PC-9 (cell line): ENCODE results near the gene MTOR. TPM values are rescaled to one million over a fixed set of nuclear protein-coding genes. Genes with fewer than 3 reads are reported as not detected.

Source experiments
- BruUV-seq: library from RNA; stranded (reverse); fragments of 400-500 nt; replicated peaks from 2 replicates; lab custom pipeline; 2021; lab: Mats Ljungman, UMichigan
- CTCF ChIA-PET: fragments of 300-600 bp; sonication (Branson Sonifier 250); formaldehyde crosslinking; loops from one replicate; lab custom pipeline; 2022; ENCODE audit warnings: antibody characterized with exemption; lab: Charles Lee
- POLR2A ChIA-PET: fragments of 300-600 bp; sonication (Branson Sonifier 250); formaldehyde crosslinking; loops from one replicate; lab custom pipeline; 2022; ENCODE audit warnings: antibody characterized with exemption; ENCODE audit not compliant: unreplicated experiment; lab: Charles Lee
- DNase-seq, 2 experiments: peaks; one replicate each; pipeline versions ENCODE4 v3.0.0 to v3.0.0-alpha.2; 2015 to 2022; ENCODE audit warnings: mixed read lengths in 1 of 2
- H2AFZ ChIP-seq: fragments of 200-600 bp; sonication (generic); 2 replicates; pipeline ENCODE4 v1.8.1; 2017; ENCODE audit warnings: antibody characterized with exemption
- H3F3A ChIP-seq: fragments of 200-600 bp; sonication (generic); 2 replicates; pipeline ENCODE4 v1.8.1; 2017; ENCODE audit warnings: antibody characterized with exemption, mild to moderate bottlenecking, low read depth; ENCODE audit not compliant: insufficient read depth
- H3K27ac ChIP-seq: fragments of 200-600 bp; sonication (generic); 2 replicates; pipeline ENCODE4 v1.6.1; 2016; ENCODE audit warnings: mixed run types
- H3K27me3 ChIP-seq: fragments of 200-600 bp; sonication (generic); 2 replicates; pipeline ENCODE4 v1.6.1; 2016; ENCODE audit warnings: low read depth, mixed run types; ENCODE audit not compliant: insufficient read depth
- H3K36me3 ChIP-seq: fragments of 200-600 bp; sonication (generic); 2 replicates; pipeline ENCODE4 v1.6.1; 2016; ENCODE audit warnings: low read depth, mixed run types
- H3K4me1 ChIP-seq: fragments of 200-600 bp; sonication (generic); replicated peaks from 2 replicates; pipeline ENCODE4 v1.6.1; 2016; ENCODE audit warnings: mixed run types; ENCODE audit not compliant: insufficient read depth
- H3K4me2 ChIP-seq: fragments of 200-600 bp; sonication (generic); 2 replicates; pipeline ENCODE4 v1.6.1; 2017; ENCODE audit warnings: mixed run types
- H3K4me3 ChIP-seq: fragments of 200-600 bp; sonication (generic); 2 replicates; pipeline ENCODE4 v1.6.1; 2016; ENCODE audit warnings: mixed run types
- H3K79me2 ChIP-seq: fragments of 200-600 bp; sonication (generic); 2 replicates; pipeline ENCODE4 v1.6.1; 2017; ENCODE audit warnings: low read depth, mixed run types
- H3K9me2 ChIP-seq: fragments of 200-600 bp; sonication (generic); 2 replicates; pipeline ENCODE4 v1.8.1; 2017; ENCODE audit warnings: mild to moderate bottlenecking; ENCODE audit not compliant: insufficient read depth
- H3K9me3 ChIP-seq: fragments of 200-600 bp; sonication (generic); 2 replicates; pipeline ENCODE4 v1.8.1; 2016; ENCODE audit warnings: low read depth; ENCODE audit not compliant: insufficient read depth
- H4K20me1 ChIP-seq: fragments of 200-600 bp; sonication (generic); 2 replicates; pipeline ENCODE4 v1.8.1; 2017; ENCODE audit not compliant: insufficient read depth
- EZH2 ChIP-seq: fragments of 200-600 bp; sonication (generic); IDR thresholded peaks from 2 replicates; pipeline ENCODE4 v1.8.0; 2017; ENCODE audit warnings: antibody characterized with exemption, low read depth
- intact Hi-C: fragments of 100-400 bp; cut with micrococcal nuclease; formaldehyde crosslinking; loops from one replicate; pipeline ENCODE4 v1.10.0; 2022; ENCODE audit not compliant: unreplicated experiment
- total RNA-seq: library from RNA; stranded (reverse); gene quantifications from 2 replicates; pipeline ENCODE4 v1.2.3, GENCODE V29; 2021
- TF ChIP-seq, protein P1 (sequence below): fragments of 200-600 bp; sonication (generic); conservative IDR thresholded peaks from 2 replicates; pipeline ENCODE4 v1.6.1; 2017; ENCODE audit warnings: mixed run types, antibody characterized with exemption, mild to moderate bottlenecking, moderate library complexity

MTOR gene
- total RNA-seq, 1 experiment from 2014 or later: 37.4 TPM

DNA sequence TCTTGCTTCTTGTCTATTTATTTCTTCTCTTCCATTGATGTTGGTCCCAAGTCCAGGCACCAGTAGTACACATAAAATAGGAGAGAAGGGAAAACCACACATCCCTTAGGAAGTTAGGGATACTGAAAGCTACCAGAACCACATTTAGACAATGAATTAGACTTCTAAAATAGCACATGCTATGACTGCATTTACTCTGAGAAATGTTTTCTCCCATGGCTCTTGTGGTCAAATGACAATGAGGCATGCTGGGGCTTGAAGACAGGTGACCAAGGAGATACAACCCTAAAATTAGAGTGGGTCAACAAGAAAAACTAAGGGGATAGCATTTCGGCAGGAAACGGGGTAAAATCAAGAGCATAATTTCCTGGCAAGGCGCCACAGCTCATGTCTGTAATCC lies 17.1 kb downstream of the MTOR start:
- CTCF ChIA-PET: no interaction called here
- Histone ChIP-seq H3K4me3 (no peak overlapping the region), H4K20me1 (no peaks in the 10 kb centered on the region), H3K9me3 (no peaks in the 10 kb centered on the region), H3K27ac (no peak overlapping the region), H3K27me3 (no peaks in the 10 kb centered on the region), H3K36me3 (no peaks in the 10 kb centered on the region), H2AFZ (no peak overlapping the region), H3K79me2 (no peaks in the 10 kb centered on the region), H3K9me2 (no peaks in the 10 kb centered on the region), H3K4me1 (no peaks in the 10 kb centered on the region), H3F3A (no peaks in the 10 kb centered on the region; the same call in 1 of the 2 replicates), H3K4me2 (no peak overlapping the region)
- intact Hi-C loops: loop anchor here (10.0 kb wide), 1 partner anchor 210 kb away; no protein-coding TSS in a partner anchor
- BruUV-seq: no TSS peak
- no peak for DNase-seq
- POLR2A ChIA-PET: no interaction called here
- TF ChIP-seq EZH2: no peak
- TF ChIP-seq, protein P1, sequence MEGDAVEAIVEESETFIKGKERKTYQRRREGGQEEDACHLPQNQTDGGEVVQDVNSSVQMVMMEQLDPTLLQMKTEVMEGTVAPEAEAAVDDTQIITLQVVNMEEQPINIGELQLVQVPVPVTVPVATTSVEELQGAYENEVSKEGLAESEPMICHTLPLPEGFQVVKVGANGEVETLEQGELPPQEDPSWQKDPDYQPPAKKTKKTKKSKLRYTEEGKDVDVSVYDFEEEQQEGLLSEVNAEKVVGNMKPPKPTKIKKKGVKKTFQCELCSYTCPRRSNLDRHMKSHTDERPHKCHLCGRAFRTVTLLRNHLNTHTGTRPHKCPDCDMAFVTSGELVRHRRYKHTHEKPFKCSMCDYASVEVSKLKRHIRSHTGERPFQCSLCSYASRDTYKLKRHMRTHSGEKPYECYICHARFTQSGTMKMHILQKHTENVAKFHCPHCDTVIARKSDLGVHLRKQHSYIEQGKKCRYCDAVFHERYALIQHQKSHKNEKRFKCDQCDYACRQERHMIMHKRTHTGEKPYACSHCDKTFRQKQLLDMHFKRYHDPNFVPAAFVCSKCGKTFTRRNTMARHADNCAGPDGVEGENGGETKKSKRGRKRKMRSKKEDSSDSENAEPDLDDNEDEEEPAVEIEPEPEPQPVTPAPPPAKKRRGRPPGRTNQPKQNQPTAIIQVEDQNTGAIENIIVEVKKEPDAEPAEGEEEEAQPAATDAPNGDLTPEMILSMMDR: no peak

DNA sequence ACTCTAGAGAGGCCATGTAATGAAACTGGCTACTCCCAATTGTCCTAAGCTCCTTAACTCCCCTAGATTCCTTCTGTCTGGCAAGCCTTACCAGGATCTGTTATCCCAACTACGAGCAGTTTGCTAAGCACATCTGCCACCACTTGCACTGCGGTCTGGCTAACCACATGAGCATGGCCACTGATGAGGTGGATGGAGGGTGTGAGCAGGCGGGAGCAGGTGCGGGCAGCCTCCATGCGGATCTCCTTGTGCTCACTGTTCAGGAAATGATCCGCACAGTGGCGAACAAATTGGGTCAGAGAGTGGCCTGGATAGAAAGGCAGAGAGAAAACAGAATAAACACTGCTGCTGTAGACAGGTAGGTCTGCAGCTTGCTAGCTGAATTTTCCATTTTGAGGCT lies 24.0 kb downstream of the MTOR start:
- CTCF ChIA-PET: interaction anchor here (0.6 kb wide), 1 partner anchor 403 kb away, joined by 3 read pairs; no protein-coding TSS in a partner anchor
- TF ChIP-seq, protein P1: no peak
- TF ChIP-seq EZH2: no peak

DNA sequence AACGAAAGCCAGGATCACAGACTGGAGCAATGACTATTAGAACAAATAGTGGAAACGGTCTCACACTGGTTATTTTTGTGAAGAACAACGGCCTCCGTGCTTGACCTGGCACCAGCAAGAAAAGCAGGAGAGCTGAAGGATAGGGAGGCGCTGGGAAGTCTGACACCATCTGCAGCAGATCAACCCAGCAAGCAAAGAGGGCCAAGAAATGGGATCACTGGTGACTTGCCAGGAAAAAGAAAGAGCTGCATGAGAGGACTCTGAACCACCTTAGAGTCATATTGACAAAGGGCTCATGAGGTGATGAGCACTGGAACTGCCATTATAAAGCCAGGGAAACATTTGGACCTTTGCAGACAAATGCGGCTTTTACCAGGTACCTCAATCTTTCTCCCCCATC lies 25.0 kb downstream of the MTOR start:
- Histone ChIP-seq H4K20me1 (no peaks in the 10 kb centered on the region), H3K9me3 (no peaks in the 10 kb centered on the region), H3K4me3 (no peak overlapping the region), H3K36me3 (no peaks in the 10 kb centered on the region), H3F3A (no peaks in the 10 kb centered on the region; the same call in 1 of the 2 replicates), H3K9me2 (no peaks in the 10 kb centered on the region), H3K27me3 (no peaks in the 10 kb centered on the region), H3K4me1 (no peaks in the 10 kb centered on the region), H3K27ac (no peak overlapping the region), H2AFZ (no peak overlapping the region), H3K4me2 (no peak overlapping the region), H3K79me2 (no peaks in the 10 kb centered on the region)
- no peak for DNase-seq
- intact Hi-C loops: no loop called here
- POLR2A ChIA-PET: no interaction called here
- CTCF ChIA-PET: no interaction called here
- no peak for TF ChIP-seq EZH2
- TF ChIP-seq, protein P1: no peak
- BruUV-seq: no TSS peak

More for the DNA sequence above, 24.0 kb downstream of the MTOR start:
- no peaks in the 10 kb centered on the region; the same call in 1 of the 2 replicates for H3F3A ChIP-seq
- H3K36me3 ChIP-seq: no peaks in the 10 kb centered on the region
- no peak overlapping the region for H2AFZ ChIP-seq
- POLR2A ChIA-PET: no interaction called here
- H3K27ac ChIP-seq: no peak overlapping the region
- no peak overlapping the region for H3K4me2 ChIP-seq
- no TSS peak for BruUV-seq
- intact Hi-C loops: no loop called here
- H3K79me2 ChIP-seq: no peaks in the 10 kb centered on the region
- no peaks in the 10 kb centered on the region for H4K20me1 ChIP-seq
- H3K27me3 ChIP-seq: no peaks in the 10 kb centered on the region
- no peaks in the 10 kb centered on the region for H3K9me2 ChIP-seq
- no peak for DNase-seq
- no peaks in the 10 kb centered on the region for H3K9me3 ChIP-seq
- H3K4me3 ChIP-seq: no peak overlapping the region
- H3K4me1 ChIP-seq: no peaks in the 10 kb centered on the region
